CD4-positive, CD25-positive, alpha-beta regulatory T cell (primary cell): Measurements from ENCODE around the gene CCT8L2. TPM values are rescaled to one million over a fixed set of nuclear protein-coding genes. Genes with fewer than 3 reads are reported as not detected.
"Not testable (repeated sequence)": the region's sequence is repeated elsewhere in the genome, so short reads cannot be mapped to it uniquely, and the experiment has no call there.

Experiments
- ATAC-seq, 2 donors: fragments of 150-1000 bp; cut with Tn5 transposase; one replicate each; pipeline ENCODE4 v1.10.0; 2021; ENCODE audit warnings: low read depth in 2 of 2, moderate number of reproducible peaks in 2 of 2, moderate library complexity in 1 of 2
- DNase-seq, 3 donors: peaks; one replicate each; pipeline versions ENCODE4 v3.0.0 to v3.0.0-alpha.2; 2012 to 2022; ENCODE audit warnings: mixed read lengths in 1 of 3
- H3K27ac ChIP-seq: one replicate; pipeline ENCODE4 v1.7.0; 2013; ENCODE audit warnings: mild to moderate bottlenecking, low read length; ENCODE audit not compliant: insufficient read depth, poor library complexity, severe bottlenecking
- H3K27me3 ChIP-seq: one replicate; pipeline ENCODE4 v1.7.0; 2013; ENCODE audit warnings: low read length; ENCODE audit not compliant: control insufficient read depth, insufficient read depth
- H3K36me3 ChIP-seq: one replicate; pipeline ENCODE4 v1.7.0; 2013; ENCODE audit warnings: mild to moderate bottlenecking, low read length, moderate library complexity; ENCODE audit not compliant: control insufficient read depth, insufficient read depth
- H3K4me1 ChIP-seq: 2 replicates; pipeline ENCODE4 v1.7.0; 2013; ENCODE audit warnings: mild to moderate bottlenecking, low read length; ENCODE audit not compliant: insufficient read depth, control insufficient read depth, poor library complexity, severe bottlenecking
- H3K4me3 ChIP-seq: one replicate; pipeline ENCODE4 v1.7.0; 2013; ENCODE audit warnings: low read depth, mild to moderate bottlenecking, low read length, moderate library complexity
- H3K9me3 ChIP-seq, 2 experiments: 1 replicate in 1 of 2; 2 replicates in 1 of 2; pipeline ENCODE4 v1.7.0; 2013; ENCODE audit warnings: low read length in 2 of 2, mild to moderate bottlenecking in 1 of 2, moderate library complexity in 1 of 2; ENCODE audit not compliant: control insufficient read depth in 2 of 2
- H3K27ac Mint-ChIP-seq, 3 donors: one replicate each; pipeline ENCODE4 v1.8.0; 2020 to 2022; ENCODE audit warnings: mild to moderate bottlenecking in 3 of 3, mixed read lengths in 3 of 3, moderate library complexity in 2 of 3
- H3K27me3 Mint-ChIP-seq: one replicate; pipeline ENCODE4 v1.8.0; 2022; ENCODE audit warnings: mild to moderate bottlenecking, mixed read lengths
- H3K36me3 Mint-ChIP-seq: one replicate; pipeline ENCODE4 v1.8.0; 2020; ENCODE audit warnings: mixed read lengths
- H3K4me1 Mint-ChIP-seq, 4 donors: one replicate each; pipeline ENCODE4 v1.8.0; 2020 to 2022; ENCODE audit warnings: mixed read lengths in 4 of 4, mild to moderate bottlenecking in 1 of 4
- H3K4me3 Mint-ChIP-seq, 4 donors: one replicate each; pipeline ENCODE4 v1.8.0; 2020 to 2022; ENCODE audit warnings: mild to moderate bottlenecking in 4 of 4, mixed read lengths in 4 of 4, moderate library complexity in 3 of 4
- H3K9me3 Mint-ChIP-seq, 7 donors: one replicate each; pipeline ENCODE4 v1.8.0; 2020 to 2022; ENCODE audit warnings: mixed read lengths in 7 of 7, mild to moderate bottlenecking in 3 of 7, moderate library complexity in 2 of 7
- polyA plus RNA-seq, 4 donors: library from polyadenylated mRNA; unstranded; fragments of 300-500 nt; fragmentation: Illumina TruSeq; gene quantifications; one replicate each; pipeline ENCODE4 v1.2.3, GENCODE V29; 2021
- total RNA-seq: library from RNA; stranded (reverse); gene quantifications from one replicate; pipeline ENCODE4 v1.2.3, GENCODE V29; 2022

CCT8L2 gene
- total RNA-seq (not detected), polyA plus RNA-seq (not detected)

GRCh38 chr22:16592710-16593109, at the start of gene CCT8L2:
Gene CCT8L2 (minus strand): TSS chr22:16592810. CDS start chr22:16592550, 260 bp downstream.
- ATAC-seq, H3K4me1 ChIP-seq, H3K4me3 Mint-ChIP-seq, H3K27ac ChIP-seq, H3K27ac Mint-ChIP-seq, H3K9me3 ChIP-seq, H3K27me3 Mint-ChIP-seq, H3K27me3 ChIP-seq, H3K36me3 Mint-ChIP-seq, H3K4me3 ChIP-seq, DNase-seq, H3K36me3 ChIP-seq, H3K9me3 Mint-ChIP-seq, H3K4me1 Mint-ChIP-seq: not testable (repeated sequence)

- not testable (repeated sequence) for H3K9me3 ChIP-seq, DNase-seq, H3K4me3 ChIP-seq, H3K27me3 ChIP-seq, H3K27ac ChIP-seq, ATAC-seq, H3K36me3 ChIP-seq, H3K27me3 Mint-ChIP-seq, H3K9me3 Mint-ChIP-seq, H3K4me3 Mint-ChIP-seq, H3K4me1 ChIP-seq, H3K36me3 Mint-ChIP-seq, H3K27ac Mint-ChIP-seq, H3K4me1 Mint-ChIP-seq
These were observed 42.8 kb upstream of the CCT8L2 start for GRCh38 chr22:16635442-16635841.

GRCh38 chr22:16634092-16634491, 41.5 kb upstream of the CCT8L2 start:
- not testable (repeated sequence) for H3K27ac Mint-ChIP-seq, DNase-seq, H3K4me3 ChIP-seq, H3K27me3 Mint-ChIP-seq, H3K9me3 Mint-ChIP-seq, H3K9me3 ChIP-seq, H3K36me3 Mint-ChIP-seq, H3K4me3 Mint-ChIP-seq, H3K4me1 Mint-ChIP-seq, H3K27me3 ChIP-seq, ATAC-seq, H3K4me1 ChIP-seq, H3K27ac ChIP-seq, H3K36me3 ChIP-seq

GRCh38 chr22:16628476-16628875, 35.9 kb upstream of the CCT8L2 start:
- not testable (repeated sequence) for H3K4me1 ChIP-seq, H3K4me3 Mint-ChIP-seq, H3K4me3 ChIP-seq, ATAC-seq, H3K27me3 Mint-ChIP-seq, H3K27ac Mint-ChIP-seq, H3K36me3 Mint-ChIP-seq, H3K27me3 ChIP-seq, H3K36me3 ChIP-seq, H3K4me1 Mint-ChIP-seq, DNase-seq, H3K27ac ChIP-seq, H3K9me3 ChIP-seq, H3K9me3 Mint-ChIP-seq

GRCh38 chr22:16625018-16625417, 32.4 kb upstream of the CCT8L2 start:
- H3K36me3 Mint-ChIP-seq, H3K27ac Mint-ChIP-seq, H3K36me3 ChIP-seq, H3K27me3 ChIP-seq, H3K9me3 ChIP-seq, H3K4me3 ChIP-seq, H3K4me1 ChIP-seq, H3K4me1 Mint-ChIP-seq, H3K9me3 Mint-ChIP-seq, H3K4me3 Mint-ChIP-seq, H3K27me3 Mint-ChIP-seq, H3K27ac ChIP-seq, DNase-seq, ATAC-seq: not testable (repeated sequence)

GRCh38 chr22:16623595-16623994, 31.0 kb upstream of the CCT8L2 start:
- H3K4me1 ChIP-seq, H3K9me3 Mint-ChIP-seq, H3K27me3 Mint-ChIP-seq, H3K4me1 Mint-ChIP-seq, H3K4me3 ChIP-seq, H3K36me3 ChIP-seq, H3K27ac Mint-ChIP-seq, H3K36me3 Mint-ChIP-seq, DNase-seq, ATAC-seq, H3K9me3 ChIP-seq, H3K27ac ChIP-seq, H3K27me3 ChIP-seq, H3K4me3 Mint-ChIP-seq: not testable (repeated sequence)

GRCh38 chr22:16617516-16617915, 24.9 kb upstream of the CCT8L2 start:
- not testable (repeated sequence) for ATAC-seq, H3K4me3 Mint-ChIP-seq, H3K4me1 Mint-ChIP-seq, H3K27ac Mint-ChIP-seq, H3K9me3 Mint-ChIP-seq, DNase-seq, H3K4me1 ChIP-seq, H3K27ac ChIP-seq, H3K9me3 ChIP-seq, H3K27me3 Mint-ChIP-seq, H3K27me3 ChIP-seq, H3K36me3 Mint-ChIP-seq, H3K36me3 ChIP-seq, H3K4me3 ChIP-seq

- not testable (repeated sequence) for H3K27me3 ChIP-seq, H3K9me3 ChIP-seq, H3K27ac Mint-ChIP-seq, H3K9me3 Mint-ChIP-seq, H3K27me3 Mint-ChIP-seq, H3K27ac ChIP-seq, H3K4me3 ChIP-seq, ATAC-seq, H3K4me1 ChIP-seq, H3K4me1 Mint-ChIP-seq, H3K4me3 Mint-ChIP-seq, H3K36me3 ChIP-seq, H3K36me3 Mint-ChIP-seq, DNase-seq
These were observed 23.9 kb upstream of the CCT8L2 start for GRCh38 chr22:16616390-16616938.
